C4-2B (cell line): Measurements from ENCODE around the gene SVOPL.

Experiments used
- CTCF ChIP-seq: fragments of 450-650 bp; conservative IDR thresholded peaks from 2 replicates; pipeline ENCODE4 v1.5.1; 2017; ENCODE audit warnings: mild to moderate bottlenecking
- ZFX ChIP-seq: fragments of 450-650 bp; IDR thresholded peaks from 2 replicates; pipeline ENCODE4 v1.6.1; 2017

GRCh38 chr7:138546064-138546619 is 155.0 kb downstream of the SVOPL start:
- no peak for TF ChIP-seq CTCF
- no peak for TF ChIP-seq ZFX
